ENCODE results near the gene STRN4. TPM values are rescaled to one million over a fixed set of nuclear protein-coding genes. Genes with fewer than 3 reads are reported as not detected.
A peak's percentile ranks its signal among the peaks of the same experiment; 100 is the strongest.

Gene STRN4
- total and polyA plus RNA-seq, 9 of the 15 experiments (the other 6 are each of a cell fraction or from before 2014, with no cell fraction given) = 0.62 to 83.7 (median 36.9) TPM

DNA sequence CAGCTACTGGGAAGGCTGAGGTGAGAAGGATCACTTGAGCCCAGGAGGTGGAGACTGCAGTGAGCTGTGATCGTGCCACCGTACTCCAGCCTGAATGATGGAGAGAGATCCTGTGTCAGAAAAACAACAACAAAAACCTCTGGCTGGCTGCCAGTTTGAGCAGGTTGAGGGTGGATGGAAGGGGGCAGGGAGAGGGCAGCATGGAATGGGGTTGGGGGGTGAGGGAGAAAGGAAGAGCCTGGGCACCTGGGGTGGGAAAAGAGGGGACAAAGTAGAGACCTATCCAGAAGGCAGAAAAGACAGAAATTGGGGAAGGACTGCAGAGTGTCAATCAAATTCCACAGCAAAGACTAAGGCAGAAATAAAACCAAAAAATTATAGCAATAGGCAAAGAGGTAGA is 37.4 kb upstream of the STRN4 start:
- CTCF ChIA-PET (ENCODE audit: low intra/inter-chr PET ratio) = interaction anchor here (0.6 kb wide), 1 partner anchor 1050 kb away, joined by 3 read pairs; the partner anchor contains the start of gene MEIOSIN
- Histone ChIP-seq H3K9me3 (replicated peaks; ENCODE audit: control insufficient read depth, insufficient read depth, low read depth, low read length) (no peaks in the 10 kb centered on the region), H3K36me3 (ENCODE audit: control insufficient read depth, insufficient read depth, low read length) (peaks cover 76% of the 10 kb centered on the region), H3K4me3 (peak overlapping the region; percentile 91), H3K27ac (ENCODE audit: extremely low read depth, low read depth, low read length) (peak overlapping the region; percentile 95), H2AFZ (ENCODE audit: low read depth, low read length) (no peak overlapping the region), H3K4me1 (replicated peaks in 1 of 2; ENCODE audit: control insufficient read depth in 2 of 2, insufficient read depth in 2 of 2, low read length in 2 of 2) (peaks cover 21 to 44% of the 10 kb centered on the region in 2 experiments), H3K27me3 (ENCODE audit: control insufficient read depth in 2 of 2, insufficient read depth in 2 of 2, low read length in 2 of 2) (no peaks in the 10 kb centered on the region), H3K79me2 (ENCODE audit: control insufficient read depth, insufficient read depth, low read length) (peaks cover 79% of the 10 kb centered on the region), H3K4me2 (ENCODE audit: insufficient read depth, low read length) (peak overlapping the region; percentile 92), H3K9ac (ENCODE audit: insufficient read depth in 1 of 2, low read depth in 2 of 2, low read length in 2 of 2) (peak overlapping the region; percentile 99; a peak in 3 of 4 replicates), H4K20me1 (replicated peaks; ENCODE audit: control insufficient read depth, insufficient read depth, low read length) (peaks cover 58% of the 10 kb centered on the region), H3K9me1 (ENCODE audit: control insufficient read depth, insufficient read depth, low read length) (peaks cover 5% of the 10 kb centered on the region)
- peak in 2 of 4 experiments; percentile 29 to 35 for DNase-seq (ENCODE audit: extremely low read depth in 1 of 4, low spot score in 3 of 4)
- intact Hi-C loops (cut with micrococcal nuclease) = no loop called here
- FAIRE-seq = no peak
- ATAC-seq = no peak
- 21% methylated on average over 2 of the region's 2 CpGs for WGBS (ENCODE audit: insufficient coverage, low coverage, missing lambda C conversion rate)
- TF ChIP-seq, protein P1, sequence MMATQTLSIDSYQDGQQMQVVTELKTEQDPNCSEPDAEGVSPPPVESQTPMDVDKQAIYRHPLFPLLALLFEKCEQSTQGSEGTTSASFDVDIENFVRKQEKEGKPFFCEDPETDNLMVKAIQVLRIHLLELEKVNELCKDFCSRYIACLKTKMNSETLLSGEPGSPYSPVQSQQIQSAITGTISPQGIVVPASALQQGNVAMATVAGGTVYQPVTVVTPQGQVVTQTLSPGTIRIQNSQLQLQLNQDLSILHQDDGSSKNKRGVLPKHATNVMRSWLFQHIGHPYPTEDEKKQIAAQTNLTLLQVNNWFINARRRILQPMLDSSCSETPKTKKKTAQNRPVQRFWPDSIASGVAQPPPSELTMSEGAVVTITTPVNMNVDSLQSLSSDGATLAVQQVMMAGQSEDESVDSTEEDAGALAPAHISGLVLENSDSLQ (IDR thresholded peaks at IDR 0.05) = peak; percentile 76
- TF ChIP-seq TCF15 (CRISPR knock-in tag; IDR thresholded peaks at IDR 0.05) = no peak
- TF ChIP-seq ZNF175 (CRISPR knock-in tag; IDR thresholded peaks at IDR 0.05; ENCODE audit: low read depth) = no peak
- 0 out of 2 replicates have a peak, but pooled peaks have one; percentile 26 for TF ChIP-seq TRIM25 (IDR thresholded peaks at IDR 0.05; ENCODE audit: borderline replicate concordance)
- 0 out of 2 replicates have a peak, but pooled peaks have one; percentile 41 for TF ChIP-seq KHSRP (IDR thresholded peaks at IDR 0.05)
- peak; percentile 45; the same call in 1 of the 2 replicates for TF ChIP-seq NFIX (CRISPR knock-in tag; IDR thresholded peaks at IDR 0.05; ENCODE audit: low read depth)
- TF ChIP-seq NFIC (IDR thresholded peaks at IDR 0.05) = peak; percentile 90
- POLR2A ChIA-PET = interaction anchor here (0.8 to 5.9 kb wide), 12 partner anchors 8 to 100 kb away, joined by 3 to 50 read pairs (median 8); partner anchors contain the start of gene AP2S1
- in situ Hi-C loops (cut with MboI) = no loop called here
- no TSS peak for BruUV-seq (replicated peaks)
